Fibroblast of villous mesenchyme (primary cell): Measurements from ENCODE around the gene RPS27. TPM values are rescaled to one million over a fixed set of nuclear protein-coding genes. Genes with fewer than 3 reads are reported as not detected.

Experiments
- DNase-seq: peaks from one replicate; pipeline ENCODE4 v3.0.0-alpha.2; 2010; ENCODE audit warnings: low read depth
- H3K4me3 ChIP-seq: 2 replicates; pipeline ENCODE4 v1.5.1; 2011; ENCODE audit warnings: low read depth, mild to moderate bottlenecking, low read length
- total RNA-seq: library from RNA; depleted of rRNA; stranded (reverse); fragments of >200 nt; gene quantifications from 2 replicates; pipeline ENCODE4 v1.2.3, GENCODE V29; 2012
- TF ChIP-seq, protein P1 (sequence below): IDR thresholded peaks from 2 replicates; pipeline ENCODE4 v1.5.1; 2012; ENCODE audit warnings: low read depth, mild to moderate bottlenecking, low read length; ENCODE audit not compliant: insufficient read depth

RPS27 gene
- total RNA-seq, 1 donor: 1,538 TPM

GRCh38 chr1:153960206-153960605, 30.4 kb upstream of the RPS27 start:
- H3K4me3 ChIP-seq: no peak overlapping the region
- DNase-seq: no peak
- TF ChIP-seq, protein P1, sequence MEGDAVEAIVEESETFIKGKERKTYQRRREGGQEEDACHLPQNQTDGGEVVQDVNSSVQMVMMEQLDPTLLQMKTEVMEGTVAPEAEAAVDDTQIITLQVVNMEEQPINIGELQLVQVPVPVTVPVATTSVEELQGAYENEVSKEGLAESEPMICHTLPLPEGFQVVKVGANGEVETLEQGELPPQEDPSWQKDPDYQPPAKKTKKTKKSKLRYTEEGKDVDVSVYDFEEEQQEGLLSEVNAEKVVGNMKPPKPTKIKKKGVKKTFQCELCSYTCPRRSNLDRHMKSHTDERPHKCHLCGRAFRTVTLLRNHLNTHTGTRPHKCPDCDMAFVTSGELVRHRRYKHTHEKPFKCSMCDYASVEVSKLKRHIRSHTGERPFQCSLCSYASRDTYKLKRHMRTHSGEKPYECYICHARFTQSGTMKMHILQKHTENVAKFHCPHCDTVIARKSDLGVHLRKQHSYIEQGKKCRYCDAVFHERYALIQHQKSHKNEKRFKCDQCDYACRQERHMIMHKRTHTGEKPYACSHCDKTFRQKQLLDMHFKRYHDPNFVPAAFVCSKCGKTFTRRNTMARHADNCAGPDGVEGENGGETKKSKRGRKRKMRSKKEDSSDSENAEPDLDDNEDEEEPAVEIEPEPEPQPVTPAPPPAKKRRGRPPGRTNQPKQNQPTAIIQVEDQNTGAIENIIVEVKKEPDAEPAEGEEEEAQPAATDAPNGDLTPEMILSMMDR: no peak

DNA sequence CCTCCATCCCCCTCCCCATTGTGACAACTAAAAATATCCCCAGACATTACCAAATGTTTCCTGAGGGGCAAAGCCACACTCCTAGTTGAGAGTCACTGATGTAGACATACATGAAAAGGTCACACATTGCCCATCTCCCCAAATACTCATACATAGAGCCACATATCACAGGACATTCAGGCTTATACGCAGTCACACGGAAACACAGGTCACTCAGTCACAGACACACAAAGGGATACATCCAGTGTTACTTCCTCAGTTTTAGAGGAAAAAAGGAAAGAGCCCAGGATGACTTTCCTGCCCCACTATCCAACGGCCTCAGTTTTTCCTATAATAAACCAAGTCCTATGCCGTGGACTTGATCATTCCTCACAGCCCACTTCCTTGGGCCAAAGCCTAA, 29.1 kb upstream of the RPS27 start:
- TF ChIP-seq, protein P1: no peak
- peak overlapping the region; percentile 80 for H3K4me3 ChIP-seq
- DNase-seq: no peak

DNA sequence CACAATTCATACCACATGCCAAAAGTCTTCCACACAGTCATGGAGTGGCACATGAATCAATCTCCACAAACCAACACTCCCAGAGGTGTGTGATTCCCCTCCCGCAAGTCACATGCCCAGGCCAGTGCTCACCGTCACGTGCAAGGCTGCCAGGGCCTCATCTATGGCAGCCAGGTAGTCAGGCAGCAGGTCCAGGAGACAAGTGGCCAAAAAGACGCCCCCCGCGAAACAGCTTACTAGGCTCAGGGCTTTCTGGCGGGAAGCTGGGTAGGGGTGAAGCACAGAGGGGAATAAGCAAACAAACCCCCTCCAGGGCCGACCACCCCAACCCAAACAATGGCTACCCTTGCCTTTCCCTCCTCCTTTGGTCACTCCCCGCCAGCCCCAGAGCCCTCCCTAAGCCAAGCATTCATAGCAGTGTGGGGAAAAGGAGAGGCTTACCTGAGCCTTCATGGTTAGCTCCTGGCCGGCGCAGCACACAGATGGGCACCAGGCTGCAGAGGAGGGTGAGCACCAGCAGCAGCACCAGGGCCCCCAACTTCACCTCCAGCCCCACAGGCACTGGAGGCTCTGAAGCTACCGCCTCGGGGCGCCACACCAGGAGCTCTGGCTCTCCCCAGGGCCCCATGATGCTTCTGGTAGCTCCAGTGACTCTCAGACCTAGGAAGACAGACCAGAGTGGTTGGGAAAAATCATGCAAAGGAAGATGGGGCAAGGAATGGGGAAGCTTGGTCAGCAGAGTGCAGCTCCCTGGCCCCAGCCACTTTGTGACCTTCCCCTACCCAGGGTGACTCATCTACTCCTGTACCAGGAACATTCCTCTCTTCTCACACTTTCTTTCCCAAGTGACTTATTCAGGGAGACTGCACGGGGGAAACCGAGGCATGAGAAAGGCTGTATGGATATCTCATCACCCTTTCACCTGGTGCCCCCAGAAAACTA, 28.2 kb upstream of the RPS27 start:
- DNase-seq: peak; percentile 58
- TF ChIP-seq, protein P1: no peak
- peak overlapping the region; percentile 80 for H3K4me3 ChIP-seq

GRCh38 chr1:153963030-153963849, 27.3 kb upstream of the RPS27 start, which contains the start of gene SLC39A1:
SLC39A1 (minus strand) TSS chr1:153963537; CDS start chr1:153962715, 822 bp downstream.
- TF ChIP-seq, protein P1: no peak
- H3K4me3 ChIP-seq: peak within 1 kb of the TSS; percentile 80
- peak; percentile 97 for DNase-seq

- TF ChIP-seq, protein P1: no peak
- H3K4me3 ChIP-seq: peak overlapping the region; percentile 80
- DNase-seq: no peak
Measured at GRCh38 chr1:153963850-153964331, 26.7 kb upstream of the RPS27 start.

GRCh38 chr1:153967107-153967999, 23.2 kb upstream of the RPS27 start, which contains the start of gene CREB3L4:
CREB3L4 (plus strand) TSS chr1:153967902; CDS start chr1:153968526, 624 bp downstream.
- DNase-seq: peak; percentile 99
- TF ChIP-seq, protein P1: peak; percentile 45
- H3K4me3 ChIP-seq: peak within 1 kb of the TSS; percentile 73
